K562 (cell line): ENCODE results near the gene SLX4IP. TPM values are rescaled to one million over a fixed set of nuclear protein-coding genes. Genes with fewer than 3 reads are reported as not detected.

Source experiments
- ATAC-seq: fragments of 200-7000 bp; cut with Tn5 transposase; 3 replicates; pipeline ENCODE4 v1.9.1; 2020; ENCODE audit warnings: moderate library complexity
- BruUV-seq: library from RNA; stranded (reverse); fragments of 400-500 nt; replicated peaks from 2 replicates; lab custom pipeline; 2021; lab: Mats Ljungman, UMichigan
- CTCF ChIA-PET: fragments of 300-600 bp; formaldehyde crosslinking; extraction: SDS; loops from one replicate; lab custom pipeline; 2021; ENCODE audit warnings: low intra/inter-chr PET ratio; lab: Yijun Ruan, JAX
- POLR2A ChIA-PET: fragments of 300-600, 350-650 bp; sonication (Branson Sonifier 250); formaldehyde crosslinking; extraction: SDS; loops from one replicate; lab custom pipeline; 2021; ENCODE audit warnings: antibody characterized with exemption, inconsistent platforms; lab: Yijun Ruan, JAX
- DNase-seq, 4 experiments: peaks; one replicate each; pipeline versions ENCODE4 v3.0.0 to v3.0.0-alpha.2; 2011 to 2018; ENCODE audit warnings: low spot score in 3 of 4, mixed read lengths in 3 of 4; ENCODE audit errors: extremely low read depth in 1 of 4
- FAIRE-seq: peaks from 2 replicates; lab custom pipeline; 2011; peaks lifted over from hg19 to GRCh38; lab: Jason Lieb, UNC
- H2AFZ ChIP-seq: 2 replicates; pipeline ENCODE4 v1.6.0; 2011; ENCODE audit warnings: low read depth, low read length, control low read depth, inconsistent platforms
- H3K27ac ChIP-seq: fragments of 200-600 bp; 3 replicates; pipeline ENCODE4 v1.8.0; 2011; ENCODE audit warnings: low read depth, mild to moderate bottlenecking, control low read depth, inconsistent platforms, low read length, moderate library complexity, mixed read lengths; ENCODE audit errors: extremely low read depth
- H3K27me3 ChIP-seq, 2 experiments: fragments of 300-600 bp in 1 of 2; 2 replicates in 1 of 2; 3 replicates in 1 of 2; pipeline versions ENCODE4 v1.6.0 to v1.8.0; 2011; ENCODE audit warnings: inconsistent platforms in 2 of 2, low read length in 2 of 2, mild to moderate bottlenecking in 1 of 2, mixed read lengths in 1 of 2, moderate library complexity in 1 of 2; ENCODE audit not compliant: control insufficient read depth in 2 of 2, insufficient read depth in 2 of 2
- H3K36me3 ChIP-seq: fragments of 300-600 bp; 3 replicates; pipeline ENCODE4 v1.8.0; 2011; ENCODE audit warnings: mild to moderate bottlenecking, low read length, inconsistent platforms; ENCODE audit not compliant: control insufficient read depth, insufficient read depth
- H3K4me1 ChIP-seq, 2 experiments: fragments of 200-600 bp in 1 of 2; replicated peaks in 1 of 2; 2 replicates in 1 of 2; 3 replicates in 1 of 2; pipeline versions ENCODE4 v1.5.1 to v1.8.0; 2011; ENCODE audit warnings: inconsistent platforms in 2 of 2, low read length in 2 of 2, mild to moderate bottlenecking in 1 of 2, mixed read lengths in 1 of 2, moderate library complexity in 1 of 2; ENCODE audit not compliant: control insufficient read depth in 2 of 2, insufficient read depth in 2 of 2
- H3K4me2 ChIP-seq: 2 replicates; pipeline ENCODE4 v1.6.1; 2011; ENCODE audit warnings: low read length, control low read depth, inconsistent platforms, mixed read lengths; ENCODE audit not compliant: insufficient read depth
- H3K4me3 ChIP-seq: fragments of 200-600 bp; sonication (generic), shearing (Covaris generic); 2 replicates; pipeline ENCODE4 v1.5.1; 2016; ENCODE audit warnings: control low read depth, inconsistent platforms
- H3K79me2 ChIP-seq: fragments of 200-600 bp; 3 replicates; pipeline ENCODE4 v1.8.0; 2011; ENCODE audit warnings: low read length, inconsistent platforms; ENCODE audit not compliant: control insufficient read depth, insufficient read depth
- H3K9ac ChIP-seq, 2 experiments: 2 replicates each; pipeline versions ENCODE4 v1.6.0 to v1.6.1; 2011; ENCODE audit warnings: low read depth in 2 of 2, low read length in 2 of 2, control low read depth in 1 of 2, inconsistent platforms in 1 of 2, mild to moderate bottlenecking in 1 of 2, mixed read lengths in 1 of 2; ENCODE audit not compliant: insufficient read depth in 1 of 2
- H3K9me1 ChIP-seq: one replicate; pipeline ENCODE4 v1.6.0; 2011; ENCODE audit warnings: inconsistent platforms, mild to moderate bottlenecking, low read length, moderate library complexity; ENCODE audit not compliant: control insufficient read depth, insufficient read depth
- H3K9me3 ChIP-seq: replicated peaks from 2 replicates; pipeline ENCODE4 v1.5.1; 2011; ENCODE audit warnings: low read depth, low read length, inconsistent platforms; ENCODE audit not compliant: control insufficient read depth, insufficient read depth
- H4K20me1 ChIP-seq: replicated peaks from 2 replicates; pipeline ENCODE4 v1.6.1; 2011; ENCODE audit warnings: low read length, inconsistent platforms, mixed read lengths; ENCODE audit not compliant: control insufficient read depth, insufficient read depth
- ESRRA ChIP-seq: fragments of 450-650 bp; IDR thresholded peaks from 2 replicates; pipeline ENCODE4 v1.6.1; 2014; ENCODE audit warnings: low read depth, mild to moderate bottlenecking, moderate library complexity, borderline replicate concordance
- MTA1 ChIP-seq: fragments of 450-650 bp; IDR thresholded peaks from 2 replicates; pipeline ENCODE4 v1.6.1; 2017; ENCODE audit warnings: borderline replicate concordance
- RBM15 ChIP-seq: fragments of 200-400 bp; formaldehyde crosslinking; IDR thresholded peaks from 2 replicates; pipeline ENCODE4 v1.6.1; 2018; ENCODE audit warnings: mild to moderate bottlenecking, low read length, moderate library complexity; ENCODE audit not compliant: insufficient read depth
- RBM39 ChIP-seq: fragments of 200-400 bp; formaldehyde crosslinking; optimal IDR thresholded peaks from 2 replicates; pipeline ENCODE3; 2018; ENCODE audit warnings: low read depth, low read length
- ZNF583 ChIP-seq: fragments of 250-450 bp; sonication (Bioruptor Pico); IDR thresholded peaks from 2 replicates; pipeline ENCODE4 v1.4.0; 2020
- WGBS: fragments of 100-300 bp; shearing (Covaris generic); methylation state at CpG from one replicate; pipeline ENCODE4 v1.1.6; 2016; ENCODE audit warnings: low coverage, mixed read lengths; ENCODE audit not compliant: insufficient coverage; ENCODE audit errors: missing lambda C conversion rate; 5-methylcytosine and 5-hydroxymethylcytosine counted together
- in situ Hi-C: fragments of 300-500 bp; cut with MboI; formaldehyde crosslinking; loops from 4 replicates; pipeline ENCODE4 v1.15.0; 2018; ENCODE audit warnings: inconsistent platforms, mixed read lengths
- intact Hi-C: fragments of 100-400 bp; cut with micrococcal nuclease; formaldehyde crosslinking; loops from 2 replicates; pipeline ENCODE4 v1.14.2; 2022
- polyA plus RNA-seq, 8 experiments: library from polyadenylated mRNA; depleted of rRNA in 4 of 8; stranded (reverse) in 5 of 8; unstranded in 3 of 8; fragments of >200 nt; fragmentation: Nextera tagmentation in 2 of 8; fragmentation: Illumina TruSeq in 1 of 8; extraction: Ambion mirVana in 2 of 8; extraction: Trizol in 1 of 8; gene quantifications; 2 replicates each; pipeline versions ENCODE4 v1.2.1 to v1.2.3, GENCODE V29; 2011 to 2014; ENCODE audit warnings: inconsistent platforms in 1 of 8, missing spikeins in 1 of 8
- total RNA-seq, 7 experiments: library from RNA; depleted of rRNA in 6 of 7; stranded (reverse); fragments of >200 nt in 6 of 7; fragmentation: Illumina TruSeq in 2 of 7; extraction: Trizol in 2 of 7; gene quantifications; 2 replicates each; pipeline versions ENCODE4 v1.2.1 to v1.2.3, GENCODE V29; 2011 to 2021; ENCODE audit warnings: low replicate concordance in 1 of 7
- TF ChIP-seq, protein P1 (sequence below), 2 experiments: fragments of 250-450 bp in 1 of 2; fragments of 450-650 bp in 1 of 2; sonication (Bioruptor Pico) in 1 of 2; IDR thresholded peaks; 2 replicates each; pipeline versions ENCODE4 v1.6.1 to v1.8.0; 2016 to 2021; ENCODE audit warnings: mild to moderate bottlenecking in 2 of 2, moderate library complexity in 2 of 2, missing compliant biosample characterization in 1 of 2, missing genetic modification characterization in 1 of 2

SLX4IP gene
- total and polyA plus RNA-seq, 9 of the 15 experiments (the other 6 are each of a cell fraction or from before 2014, with no cell fraction given) = 1.5 to 5.9 (median 3.5) TPM

GRCh38 chr20:10657453-10657852 lies 222.3 kb downstream of the SLX4IP start:
- H3K9me1 ChIP-seq = no peaks in the 10 kb centered on the region
- no peak overlapping the region for H3K4me2 ChIP-seq
- POLR2A ChIA-PET = no interaction called here
- in situ Hi-C loops (no loop called here), intact Hi-C loops (no loop called here)
- H3K27ac ChIP-seq = no peak overlapping the region
- peaks cover 0 to 37% of the 10 kb centered on the region in 2 experiments; a peak in 2 of 5 replicates for H3K27me3 ChIP-seq
- WGBS = 0% methylated on average over 1 of the region's 1 CpG
- H3K36me3 ChIP-seq = no peaks in the 10 kb centered on the region
- FAIRE-seq (no peak), DNase-seq (no peak), ATAC-seq (no peak)
- H3K4me3 ChIP-seq = no peak overlapping the region
- H3K9ac ChIP-seq = no peak overlapping the region
- H3K79me2 ChIP-seq = no peaks in the 10 kb centered on the region
- H3K4me1 ChIP-seq = no peaks in the 10 kb centered on the region
- no peak overlapping the region for H2AFZ ChIP-seq
- no peaks in the 10 kb centered on the region for H3K9me3 ChIP-seq
- CTCF ChIA-PET = no interaction called here
- no peak for TF ChIP-seq RBM15
- no peak for TF ChIP-seq RBM39
- TF ChIP-seq MTA1 = no peak
- no peak for TF ChIP-seq ZNF583 (CRISPR knock-in tag)
- TF ChIP-seq ESRRA = no peak
- TF ChIP-seq, protein P1, sequence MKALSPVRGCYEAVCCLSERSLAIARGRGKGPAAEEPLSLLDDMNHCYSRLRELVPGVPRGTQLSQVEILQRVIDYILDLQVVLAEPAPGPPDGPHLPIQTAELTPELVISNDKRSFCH (CRISPR knock-in tag; IDR thresholded peaks at IDR 0.05) = no peak
- TF ChIP-seq, protein P1 (tag; IDR thresholded peaks at IDR 0.05) = no peak
- no TSS peak for BruUV-seq
- H4K20me1 ChIP-seq = no peaks in the 10 kb centered on the region
